Panc1 (cell line): ENCODE measurements around the gene SETD3. TPM values are rescaled to one million over a fixed set of nuclear protein-coding genes. Genes with fewer than 3 reads are reported as not detected.

Experiments
- ATAC-seq: fragments of 200-7000 bp; cut with Tn5 transposase; 2 replicates; pipeline ENCODE4 v1.9.1; 2020; ENCODE audit warnings: mild to moderate bottlenecking, moderate library complexity
- BruUV-seq: library from RNA; stranded (reverse); fragments of 400-500 nt; replicated peaks from 2 replicates; lab custom pipeline; 2021; lab: Mats Ljungman, UMichigan
- CTCF ChIA-PET: fragments of 300-600 bp; sonication (Branson Sonifier 250); formaldehyde crosslinking; loops from one replicate; lab custom pipeline; 2022; ENCODE audit warnings: antibody characterized with exemption; lab: Charles Lee
- POLR2A ChIA-PET: fragments of 300-600 bp; sonication (Branson Sonifier 250); formaldehyde crosslinking; loops from one replicate; lab custom pipeline; 2022; ENCODE audit warnings: antibody characterized with exemption; lab: Charles Lee
- DNase-seq: peaks from one replicate; pipeline ENCODE4 v3.0.0-alpha.2; 2010; ENCODE audit warnings: low read depth, low spot score
- H3K27ac ChIP-seq: 2 replicates; pipeline ENCODE4 v1.5.1; 2011; ENCODE audit warnings: mild to moderate bottlenecking, low read length, inconsistent platforms
- H3K27me3 ChIP-seq: fragments of 200-500 bp; sonication (Bioruptor generic); 2 replicates; pipeline ENCODE4 v1.6.0; 2014; ENCODE audit warnings: low read length, inconsistent platforms; ENCODE audit not compliant: control insufficient read depth, insufficient read depth
- H3K36me3 ChIP-seq: fragments of 200-500 bp; sonication (Bioruptor generic); 2 replicates; pipeline ENCODE4 v1.5.1; 2014; ENCODE audit warnings: inconsistent platforms, mild to moderate bottlenecking, low read length, moderate library complexity; ENCODE audit not compliant: control insufficient read depth, insufficient read depth
- H3K4me1 ChIP-seq: 2 replicates; pipeline ENCODE4 v1.5.1; 2011; ENCODE audit warnings: inconsistent platforms, mild to moderate bottlenecking, low read length, moderate library complexity; ENCODE audit not compliant: control insufficient read depth, insufficient read depth
- H3K4me3 ChIP-seq, 2 experiments: 2 replicates each; pipeline ENCODE4 v1.5.1; 2011 to 2012; ENCODE audit warnings: low read depth in 2 of 2, low read length in 2 of 2, mild to moderate bottlenecking in 2 of 2, inconsistent platforms in 1 of 2, moderate library complexity in 1 of 2
- H3K9me3 ChIP-seq: fragments of 200-500 bp; sonication (Bioruptor generic); 2 replicates; pipeline ENCODE4 v1.5.1; 2014; ENCODE audit warnings: low read depth, mild to moderate bottlenecking, inconsistent platforms, low read length, moderate library complexity; ENCODE audit not compliant: control insufficient read depth, insufficient read depth
- POLR2AphosphoS5 ChIP-seq: IDR thresholded peaks from 2 replicates; pipeline ENCODE4 v1.6.1; 2012; ENCODE audit warnings: mild to moderate bottlenecking, low read depth, low read length, moderate library complexity
- SIN3A ChIP-seq: IDR thresholded peaks from 2 replicates; pipeline ENCODE4 v1.6.1; 2012; ENCODE audit warnings: low read depth, mild to moderate bottlenecking, low read length, moderate library complexity, borderline replicate concordance; ENCODE audit not compliant: insufficient read depth
- TCF7L2 ChIP-seq: IDR thresholded peaks from 2 replicates; pipeline ENCODE4 v1.6.1; 2011; ENCODE audit warnings: mild to moderate bottlenecking, low read depth, low read length, inconsistent platforms
- in situ Hi-C: cut with HindIII; loops from 2 replicates; pipeline ENCODE4 v1.10.0; 2016; ENCODE audit warnings: low sequenced_read_pairs, low pct_unique_long_range_greater_than_20kb
- intact Hi-C: fragments of 100-400 bp; cut with micrococcal nuclease; formaldehyde crosslinking; loops from one replicate; pipeline ENCODE4 v1.10.0; 2022; ENCODE audit not compliant: unreplicated experiment
- total RNA-seq: library from RNA; stranded (reverse); gene quantifications from one replicate; pipeline ENCODE4 v1.2.1, GENCODE V29; 2021; ENCODE audit not compliant: unreplicated experiment
- TF ChIP-seq, protein P1 (sequence below): fragments of 450-650 bp; IDR thresholded peaks from 2 replicates; pipeline ENCODE4 v1.5.1; 2017; ENCODE audit warnings: mild to moderate bottlenecking
- TF ChIP-seq, protein P2 (sequence below), 2 experiments: IDR thresholded peaks; 2 replicates each; pipeline ENCODE4 v1.6.1; 2011 to 2012; ENCODE audit warnings: low read depth in 2 of 2, control low read depth in 1 of 2, low read length in 1 of 2, mild to moderate bottlenecking in 1 of 2, moderate library complexity in 1 of 2; ENCODE audit not compliant: insufficient read depth in 1 of 2

SETD3 gene
- total RNA-seq, 1 experiment from 2014 or later, result 51.1 TPM

GRCh38 chr14:99363616-99364290, 116.9 kb downstream of the SETD3 start:
- Histone ChIP-seq H3K9me3 (no peaks in the 10 kb centered on the region), H3K27me3 (no peaks in the 10 kb centered on the region), H3K4me1 (no peaks in the 10 kb centered on the region), H3K4me3 (no peak overlapping the region), H3K36me3 (no peaks in the 10 kb centered on the region), H3K27ac (no peak overlapping the region)
- intact Hi-C loops, result no loop called here
- TF ChIP-seq POLR2AphosphoS5, result no peak
- TF ChIP-seq, protein P1, sequence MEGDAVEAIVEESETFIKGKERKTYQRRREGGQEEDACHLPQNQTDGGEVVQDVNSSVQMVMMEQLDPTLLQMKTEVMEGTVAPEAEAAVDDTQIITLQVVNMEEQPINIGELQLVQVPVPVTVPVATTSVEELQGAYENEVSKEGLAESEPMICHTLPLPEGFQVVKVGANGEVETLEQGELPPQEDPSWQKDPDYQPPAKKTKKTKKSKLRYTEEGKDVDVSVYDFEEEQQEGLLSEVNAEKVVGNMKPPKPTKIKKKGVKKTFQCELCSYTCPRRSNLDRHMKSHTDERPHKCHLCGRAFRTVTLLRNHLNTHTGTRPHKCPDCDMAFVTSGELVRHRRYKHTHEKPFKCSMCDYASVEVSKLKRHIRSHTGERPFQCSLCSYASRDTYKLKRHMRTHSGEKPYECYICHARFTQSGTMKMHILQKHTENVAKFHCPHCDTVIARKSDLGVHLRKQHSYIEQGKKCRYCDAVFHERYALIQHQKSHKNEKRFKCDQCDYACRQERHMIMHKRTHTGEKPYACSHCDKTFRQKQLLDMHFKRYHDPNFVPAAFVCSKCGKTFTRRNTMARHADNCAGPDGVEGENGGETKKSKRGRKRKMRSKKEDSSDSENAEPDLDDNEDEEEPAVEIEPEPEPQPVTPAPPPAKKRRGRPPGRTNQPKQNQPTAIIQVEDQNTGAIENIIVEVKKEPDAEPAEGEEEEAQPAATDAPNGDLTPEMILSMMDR, result no peak
- TF ChIP-seq, protein P2, sequence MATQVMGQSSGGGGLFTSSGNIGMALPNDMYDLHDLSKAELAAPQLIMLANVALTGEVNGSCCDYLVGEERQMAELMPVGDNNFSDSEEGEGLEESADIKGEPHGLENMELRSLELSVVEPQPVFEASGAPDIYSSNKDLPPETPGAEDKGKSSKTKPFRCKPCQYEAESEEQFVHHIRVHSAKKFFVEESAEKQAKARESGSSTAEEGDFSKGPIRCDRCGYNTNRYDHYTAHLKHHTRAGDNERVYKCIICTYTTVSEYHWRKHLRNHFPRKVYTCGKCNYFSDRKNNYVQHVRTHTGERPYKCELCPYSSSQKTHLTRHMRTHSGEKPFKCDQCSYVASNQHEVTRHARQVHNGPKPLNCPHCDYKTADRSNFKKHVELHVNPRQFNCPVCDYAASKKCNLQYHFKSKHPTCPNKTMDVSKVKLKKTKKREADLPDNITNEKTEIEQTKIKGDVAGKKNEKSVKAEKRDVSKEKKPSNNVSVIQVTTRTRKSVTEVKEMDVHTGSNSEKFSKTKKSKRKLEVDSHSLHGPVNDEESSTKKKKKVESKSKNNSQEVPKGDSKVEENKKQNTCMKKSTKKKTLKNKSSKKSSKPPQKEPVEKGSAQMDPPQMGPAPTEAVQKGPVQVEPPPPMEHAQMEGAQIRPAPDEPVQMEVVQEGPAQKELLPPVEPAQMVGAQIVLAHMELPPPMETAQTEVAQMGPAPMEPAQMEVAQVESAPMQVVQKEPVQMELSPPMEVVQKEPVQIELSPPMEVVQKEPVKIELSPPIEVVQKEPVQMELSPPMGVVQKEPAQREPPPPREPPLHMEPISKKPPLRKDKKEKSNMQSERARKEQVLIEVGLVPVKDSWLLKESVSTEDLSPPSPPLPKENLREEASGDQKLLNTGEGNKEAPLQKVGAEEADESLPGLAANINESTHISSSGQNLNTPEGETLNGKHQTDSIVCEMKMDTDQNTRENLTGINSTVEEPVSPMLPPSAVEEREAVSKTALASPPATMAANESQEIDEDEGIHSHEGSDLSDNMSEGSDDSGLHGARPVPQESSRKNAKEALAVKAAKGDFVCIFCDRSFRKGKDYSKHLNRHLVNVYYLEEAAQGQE (IDR thresholded peaks at IDR 0.05; ENCODE audit: insufficient read depth in 1 of 2, low read depth in 2 of 2, low read length in 1 of 2), result no peak
- TF ChIP-seq TCF7L2, result no peak
- no peak for TF ChIP-seq SIN3A
- in situ Hi-C loops, result no loop called here
- ATAC-seq, result no peak
- CTCF ChIA-PET, result no interaction called here
- no peak for DNase-seq
- POLR2A ChIA-PET, result no interaction called here
- BruUV-seq, result no TSS peak

- in situ Hi-C loops (no loop called here), intact Hi-C loops (no loop called here)
- Histone ChIP-seq H3K36me3 (no peaks in the 10 kb centered on the region), H3K27me3 (no peaks in the 10 kb centered on the region), H3K4me1 (no peaks in the 10 kb centered on the region), H3K4me3 (no peak overlapping the region), H3K27ac (no peak overlapping the region), H3K9me3 (no peaks in the 10 kb centered on the region)
- ChIA-PET CTCF (no interaction called here), POLR2A (no interaction called here)
- TF ChIP-seq POLR2AphosphoS5, result no peak
- TF ChIP-seq, protein P2 (IDR thresholded peaks at IDR 0.05; ENCODE audit: insufficient read depth in 1 of 2, low read depth in 2 of 2, low read length in 1 of 2), result no peak
- TF ChIP-seq, protein P1, result no peak
- no peak for TF ChIP-seq TCF7L2
- TF ChIP-seq SIN3A, result no peak
- no TSS peak for BruUV-seq
- DNase-seq (no peak), ATAC-seq (no peak)
Observed at GRCh38 chr14:99363051-99363450, 117.6 kb downstream of the SETD3 start.
